ENCODE data around the gene AKNA. TPM values are rescaled to one million over a fixed set of nuclear protein-coding genes. Genes with fewer than 3 reads are reported as not detected.

AKNA gene
- total RNA-seq, 1 experiment from 2014 or later = 7.8 TPM

GRCh38 chr9:114374936-114375335, 12.8 kb downstream of the AKNA start:
- no peak for DNase-seq (ENCODE audit: low spot score)

- DNase-seq (ENCODE audit: low spot score) = no peak
Measured at GRCh38 chr9:114373960-114374730, 13.6 kb downstream of the AKNA start.

GRCh38 chr9:114372921-114373448, 14.8 kb downstream of the AKNA start:
- no peak for DNase-seq (ENCODE audit: low spot score)

GRCh38 chr9:114371973-114372917, 15.5 kb downstream of the AKNA start:
- DNase-seq (ENCODE audit: low spot score) = no peak

GRCh38 chr9:114371343-114371944, 16.3 kb downstream of the AKNA start:
- no peak for DNase-seq (ENCODE audit: low spot score)

- no peak for DNase-seq (ENCODE audit: low spot score)
Measured at GRCh38 chr9:114370968-114371320, 16.8 kb downstream of the AKNA start.

GRCh38 chr9:114370251-114370967, 17.4 kb downstream of the AKNA start:
- no peak for DNase-seq (ENCODE audit: low spot score)

GRCh38 chr9:114369216-114370130, 18.3 kb downstream of the AKNA start:
- no peak for DNase-seq (ENCODE audit: low spot score)

- no peak for DNase-seq (ENCODE audit: low spot score)
Measured at GRCh38 chr9:114367772-114368569, 19.8 kb downstream of the AKNA start.

GRCh38 chr9:114367366-114367765, 20.4 kb downstream of the AKNA start:
- DNase-seq (ENCODE audit: low spot score) = no peak

GRCh38 chr9:114366334-114367128, 21.3 kb downstream of the AKNA start:
- no peak for DNase-seq (ENCODE audit: low spot score)

GRCh38 chr9:114365194-114365593, 22.6 kb downstream of the AKNA start:
- no peak for DNase-seq (ENCODE audit: low spot score)

GRCh38 chr9:114364134-114365041, 23.4 kb downstream of the AKNA start:
- no peak for DNase-seq (ENCODE audit: low spot score)

GRCh38 chr9:114363424-114363823, 24.4 kb downstream of the AKNA start:
- no peak for DNase-seq (ENCODE audit: low spot score)

GRCh38 chr9:114362394-114362793, 25.4 kb downstream of the AKNA start:
- no peak for DNase-seq (ENCODE audit: low spot score)

GRCh38 chr9:114361542-114361941, 26.2 kb downstream of the AKNA start:
- no peak for DNase-seq (ENCODE audit: low spot score)

GRCh38 chr9:114359801-114360200, 28.0 kb downstream of the AKNA start:
- DNase-seq (ENCODE audit: low spot score) = no peak

Data from HT-29 (cell line).